ENCODE results near the gene ZNF132.
"Not testable (repeated sequence)": the region's sequence is repeated elsewhere in the genome, so short reads cannot be mapped to it uniquely, and the experiment has no call there.

ZNF132 gene

DNA sequence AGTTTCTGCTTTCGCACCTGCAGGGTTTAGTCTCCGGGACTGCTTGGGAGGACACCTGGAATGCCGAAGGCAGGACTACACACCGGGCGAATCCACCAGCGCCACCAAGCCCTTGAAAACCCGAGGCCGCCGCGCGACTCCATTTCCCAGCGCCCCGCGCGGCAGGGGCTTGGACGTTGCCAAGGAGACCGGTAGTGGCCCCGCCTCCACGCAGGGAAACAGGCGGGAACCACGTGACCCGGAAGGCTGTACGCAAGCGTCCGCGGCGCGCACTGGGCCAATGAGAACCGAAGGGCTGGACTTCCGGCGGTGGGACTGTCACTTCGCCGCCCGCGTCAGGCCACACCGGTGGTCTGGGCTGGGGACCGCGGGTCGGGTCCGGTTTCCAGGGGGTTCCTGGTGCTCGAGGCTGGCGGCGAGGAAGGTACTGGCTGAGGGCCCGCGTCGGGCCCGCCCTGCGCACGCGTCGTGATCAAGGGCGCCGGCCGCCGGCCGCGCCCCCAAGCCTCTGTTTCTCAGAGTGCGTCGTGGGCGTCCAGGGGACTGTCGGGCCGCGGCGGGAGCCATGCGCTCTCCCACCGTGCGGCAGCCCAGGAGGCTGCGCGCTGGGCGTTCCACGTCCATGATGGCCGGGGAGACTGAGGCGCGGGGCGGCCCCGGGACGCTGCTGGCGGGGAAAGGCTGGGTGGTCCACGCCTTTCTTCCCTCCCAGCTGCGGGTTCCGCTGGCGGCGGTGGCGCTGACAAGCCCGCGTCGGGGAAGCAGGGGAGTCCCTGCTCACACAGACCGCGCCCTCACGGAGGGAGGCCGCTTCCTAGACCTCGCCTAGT is 27.0 kb upstream of the ZNF132 start, which contains the start of gene ZNF324:
TSS of gene ZNF324 (plus strand) at position 321 of the 830 bp plus-strand sequence. CDS start 2,106 bp downstream, outside the sequence.
- 0 to 1% methylated on average over 73 to 89 of the region's 92 CpGs for WGBS, 2 experiments (ENCODE audit: insufficient coverage in 2 of 2)
- no peaks in the 10 kb centered on the region for H3K9me3 ChIP-seq (ENCODE audit: control insufficient read depth, low read length)
- H3K4me1 ChIP-seq (ENCODE audit: control insufficient read depth, insufficient read depth, low read length, poor library complexity, severe bottlenecking), result peaks cover 5% of the 10 kb centered on the region
- H3K27ac ChIP-seq (ENCODE audit: low read depth, low read length, severe bottlenecking), result peak within 1 kb of the TSS; percentile 83
- H3K36me3 ChIP-seq (ENCODE audit: control insufficient read depth, insufficient read depth, low read length), result peaks cover 17% of the 10 kb centered on the region
- H3K4me3 ChIP-seq (ENCODE audit: extremely low read depth, insufficient read depth, low read length, poor library complexity, severe bottlenecking), result peak within 1 kb of the TSS; percentile 75

- Histone ChIP-seq H3K4me1 (ENCODE audit: control insufficient read depth, insufficient read depth, low read length, poor library complexity, severe bottlenecking) (peaks cover 5% of the 10 kb centered on the region), H3K9me3 (ENCODE audit: control insufficient read depth, low read length) (no peaks in the 10 kb centered on the region), H3K36me3 (ENCODE audit: control insufficient read depth, insufficient read depth, low read length) (peaks cover 15% of the 10 kb centered on the region), H3K27ac (ENCODE audit: low read depth, low read length, severe bottlenecking) (no peak overlapping the region), H3K4me3 (ENCODE audit: extremely low read depth, insufficient read depth, low read length, poor library complexity, severe bottlenecking) (peak overlapping the region; percentile 75)
- 35 to 40% methylated on average over 14 to 17 of the region's 20 CpGs for WGBS, 2 experiments (ENCODE audit: insufficient coverage in 2 of 2)
Measured at GRCh38 chr19:58466089-58466759, 26.3 kb upstream of the ZNF132 start.

GRCh38 chr19:58460039-58460438 is 20.1 kb upstream of the ZNF132 start:
- Histone ChIP-seq H3K9me3 (ENCODE audit: control insufficient read depth, low read length) (no peaks in the 10 kb centered on the region), H3K36me3 (ENCODE audit: control insufficient read depth, insufficient read depth, low read length) (peaks cover 9% of the 10 kb centered on the region), H3K4me3 (ENCODE audit: extremely low read depth, insufficient read depth, low read length, poor library complexity, severe bottlenecking) (no peak overlapping the region), H3K4me1 (ENCODE audit: control insufficient read depth, insufficient read depth, low read length, poor library complexity, severe bottlenecking) (no peaks in the 10 kb centered on the region), H3K27ac (ENCODE audit: low read depth, low read length, severe bottlenecking) (no peak overlapping the region)
- WGBS, 2 experiments (ENCODE audit: insufficient coverage in 2 of 2), result 63 to 100% methylated on average over 1 of the region's 2 CpGs

DNA sequence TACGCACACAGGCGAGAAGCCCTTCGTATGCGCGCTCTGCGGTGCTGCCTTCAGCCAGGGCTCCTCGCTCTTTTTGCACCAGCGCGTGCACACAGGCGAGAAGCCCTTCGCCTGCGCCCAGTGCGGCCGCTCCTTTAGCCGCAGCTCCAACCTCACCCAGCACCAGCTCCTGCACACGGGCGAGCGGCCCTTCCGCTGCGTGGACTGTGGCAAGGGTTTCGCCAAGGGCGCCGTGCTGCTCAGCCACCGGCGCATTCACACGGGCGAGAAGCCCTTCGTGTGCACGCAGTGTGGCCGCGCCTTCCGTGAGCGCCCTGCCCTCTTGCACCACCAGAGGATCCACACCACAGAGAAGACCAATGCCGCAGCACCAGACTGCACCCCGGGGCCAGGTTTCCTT is 16.2 kb upstream of the ZNF132 start:
- 98 to 99% methylated on average over 28 to 34 of the region's 35 CpGs for WGBS, 2 experiments (ENCODE audit: insufficient coverage in 2 of 2)
- Histone ChIP-seq H3K4me1 (ENCODE audit: control insufficient read depth, insufficient read depth, low read length, poor library complexity, severe bottlenecking) (no peaks in the 10 kb centered on the region), H3K27ac (ENCODE audit: low read depth, low read length, severe bottlenecking) (no peak overlapping the region), H3K4me3 (ENCODE audit: extremely low read depth, insufficient read depth, low read length, poor library complexity, severe bottlenecking) (no peak overlapping the region), H3K36me3 (ENCODE audit: control insufficient read depth, insufficient read depth, low read length) (peaks cover 9% of the 10 kb centered on the region), H3K9me3 (ENCODE audit: control insufficient read depth, low read length) (no peaks in the 10 kb centered on the region)

DNA sequence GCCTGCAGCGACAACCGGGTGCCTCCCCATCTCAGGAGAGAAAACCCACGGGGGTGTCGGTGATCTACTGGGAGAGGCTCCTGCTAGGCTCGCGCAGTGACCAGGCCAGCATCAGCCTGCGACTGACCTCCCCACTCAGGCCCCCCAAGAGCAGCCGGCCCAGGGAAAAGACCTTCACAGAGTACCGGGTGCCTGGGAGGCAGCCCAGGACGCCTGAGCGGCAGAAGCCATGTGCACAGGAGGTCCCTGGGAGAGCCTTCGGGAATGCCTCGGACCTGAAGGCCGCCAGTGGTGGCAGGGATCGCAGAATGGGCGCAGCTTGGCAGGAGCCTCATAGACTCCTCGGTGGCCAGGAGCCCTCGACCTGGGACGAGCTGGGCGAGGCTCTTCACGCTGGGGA is 15.4 kb upstream of the ZNF132 start:
- WGBS, 2 experiments (ENCODE audit: insufficient coverage in 2 of 2), result 95 to 97% methylated on average over 10 to 16 of the region's 21 CpGs
- Histone ChIP-seq H3K4me1 (ENCODE audit: control insufficient read depth, insufficient read depth, low read length, poor library complexity, severe bottlenecking) (no peaks in the 10 kb centered on the region), H3K27ac (ENCODE audit: low read depth, low read length, severe bottlenecking) (no peak overlapping the region), H3K4me3 (ENCODE audit: extremely low read depth, insufficient read depth, low read length, poor library complexity, severe bottlenecking) (no peak overlapping the region), H3K9me3 (ENCODE audit: control insufficient read depth, low read length) (no peaks in the 10 kb centered on the region), H3K36me3 (ENCODE audit: control insufficient read depth, insufficient read depth, low read length) (peaks cover 9% of the 10 kb centered on the region)

DNA sequence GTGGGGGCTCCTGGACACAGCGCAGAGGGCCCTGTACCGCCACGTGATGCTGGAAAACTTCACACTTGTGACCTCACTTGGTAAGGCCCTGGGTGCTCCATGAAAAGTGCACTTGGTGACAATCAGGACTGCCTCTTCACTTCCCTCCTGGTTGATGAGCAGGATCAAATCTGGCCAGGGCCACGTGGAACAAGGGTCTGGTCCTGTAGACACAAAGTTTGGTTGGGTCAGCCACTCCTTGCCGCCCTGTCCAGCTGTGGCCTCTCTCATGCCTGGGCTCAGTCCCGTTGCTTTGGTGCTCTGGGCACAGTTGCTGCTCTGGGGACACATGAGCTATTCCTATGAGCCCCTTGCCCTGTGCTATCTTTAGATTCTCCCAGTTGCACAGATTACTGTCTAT is 13.8 kb upstream of the ZNF132 start:
- H3K27ac ChIP-seq (ENCODE audit: low read depth, low read length, severe bottlenecking), result no peak overlapping the region
- no peaks in the 10 kb centered on the region for H3K4me1 ChIP-seq (ENCODE audit: control insufficient read depth, insufficient read depth, low read length, poor library complexity, severe bottlenecking)
- peaks cover 12% of the 10 kb centered on the region for H3K9me3 ChIP-seq (ENCODE audit: control insufficient read depth, low read length)
- 91 to 93% methylated on average over 6 of the region's 6 CpGs for WGBS, 2 experiments (ENCODE audit: insufficient coverage in 2 of 2)
- no peak overlapping the region for H3K4me3 ChIP-seq (ENCODE audit: extremely low read depth, insufficient read depth, low read length, poor library complexity, severe bottlenecking)
- H3K36me3 ChIP-seq (ENCODE audit: control insufficient read depth, insufficient read depth, low read length), result peaks cover 9% of the 10 kb centered on the region

- Histone ChIP-seq H3K9me3 (ENCODE audit: control insufficient read depth, low read length) (peaks cover 19% of the 10 kb centered on the region), H3K4me1 (ENCODE audit: control insufficient read depth, insufficient read depth, low read length, poor library complexity, severe bottlenecking) (no peaks in the 10 kb centered on the region), H3K27ac (ENCODE audit: low read depth, low read length, severe bottlenecking) (no peak within 1 kb of the TSS), H3K4me3 (ENCODE audit: extremely low read depth, insufficient read depth, low read length, poor library complexity, severe bottlenecking) (peak within 1 kb of the TSS; percentile 63), H3K36me3 (ENCODE audit: control insufficient read depth, insufficient read depth, low read length) (peaks cover 1% of the 10 kb centered on the region)
- 0% methylated on average over 47 to 68 of the region's 79 CpGs for WGBS, 2 experiments (ENCODE audit: insufficient coverage in 2 of 2)
Measured at GRCh38 chr19:58451358-58452101, 11.6 kb upstream of the ZNF132 start, which contains the start of gene ZNF324B. Gene ZNF324B (plus strand): TSS chr19:58451622. CDS start chr19:58453702, 2,080 bp downstream.

- Histone ChIP-seq H3K4me1 (ENCODE audit: control insufficient read depth, insufficient read depth, low read length, poor library complexity, severe bottlenecking) (no peaks in the 10 kb centered on the region), H3K9me3 (ENCODE audit: control insufficient read depth, low read length) (peaks cover 19% of the 10 kb centered on the region), H3K27ac (ENCODE audit: low read depth, low read length, severe bottlenecking) (no peak overlapping the region), H3K36me3 (ENCODE audit: control insufficient read depth, insufficient read depth, low read length) (no peaks in the 10 kb centered on the region), H3K4me3 (ENCODE audit: extremely low read depth, insufficient read depth, low read length, poor library complexity, severe bottlenecking) (peak overlapping the region; percentile 63)
- WGBS, 2 experiments (ENCODE audit: insufficient coverage in 2 of 2), result 22% methylated on average over 9 to 11 of the region's 11 CpGs
Measured at GRCh38 chr19:58450856-58451357, 11.0 kb upstream of the ZNF132 start.

- H3K36me3 ChIP-seq (ENCODE audit: control insufficient read depth, insufficient read depth, low read length); H3K27ac ChIP-seq (ENCODE audit: low read depth, low read length, severe bottlenecking); H3K4me1 ChIP-seq (ENCODE audit: control insufficient read depth, insufficient read depth, low read length, poor library complexity, severe bottlenecking); H3K4me3 ChIP-seq (ENCODE audit: extremely low read depth, insufficient read depth, low read length, poor library complexity, severe bottlenecking): not testable (repeated sequence)
- WGBS, 2 experiments (ENCODE audit: insufficient coverage in 2 of 2), result 32 to 52% methylated on average over 3 of the region's 5 CpGs
- peaks cover 19% of the 10 kb centered on the region for H3K9me3 ChIP-seq (ENCODE audit: control insufficient read depth, low read length)
Measured at GRCh38 chr19:58449980-58450379, 10.0 kb upstream of the ZNF132 start.

DNA sequence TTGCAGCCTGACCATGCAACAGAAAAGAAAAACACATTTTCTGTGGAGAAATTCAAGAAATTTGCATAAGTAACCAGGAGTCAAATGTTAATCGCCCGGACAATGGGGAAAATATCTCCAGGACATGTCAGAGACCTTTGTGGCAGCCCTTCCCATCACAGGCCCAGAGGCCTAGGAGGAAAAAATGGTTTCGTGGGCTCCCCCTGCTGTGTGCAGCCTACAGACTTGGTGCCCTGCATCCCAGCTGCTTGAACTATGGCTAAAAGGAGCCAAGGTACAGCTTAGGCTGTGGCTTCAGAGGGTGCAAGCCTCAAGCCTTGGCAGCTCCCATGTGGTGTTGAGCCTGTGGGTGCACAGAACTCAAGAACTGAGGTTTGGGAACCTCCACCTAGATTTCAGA is 8.9 kb upstream of the ZNF132 start:
- WGBS, 2 experiments (ENCODE audit: insufficient coverage in 2 of 2), result 77 to 80% methylated on average over 3 of the region's 3 CpGs
- H3K9me3 ChIP-seq (ENCODE audit: control insufficient read depth, low read length), result peaks cover 19% of the 10 kb centered on the region
- H3K36me3 ChIP-seq (ENCODE audit: control insufficient read depth, insufficient read depth, low read length); H3K4me1 ChIP-seq (ENCODE audit: control insufficient read depth, insufficient read depth, low read length, poor library complexity, severe bottlenecking); H3K27ac ChIP-seq (ENCODE audit: low read depth, low read length, severe bottlenecking); H3K4me3 ChIP-seq (ENCODE audit: extremely low read depth, insufficient read depth, low read length, poor library complexity, severe bottlenecking): not testable (repeated sequence)
